KBM-7 (cell line): ENCODE measurements around the gene RAX2.
"Not testable (repeated sequence)": the region's sequence is repeated elsewhere in the genome, so short reads cannot be mapped to it uniquely, and the experiment has no call there.

Source experiments
- DNase-seq: peaks from one replicate; pipeline ENCODE4 v3.0.0-alpha.2; 2015
- in situ Hi-C: fragments of 300-500 bp; cut with MboI; formaldehyde crosslinking; loops from 2 replicates; pipeline ENCODE4 v1.14.3; 2020; ENCODE audit warnings: low sequenced_read_pairs, low pct_unique_long_range_greater_than_20kb, mixed read lengths

RAX2 gene

GRCh38 chr19:3771906-3772455 lies at the start of gene RAX2:
Gene RAX2, minus strand, starts transcription at chr19:3772228. Its CDS starts 486 bp downstream, at chr19:3771742.
- in situ Hi-C loops = no loop called here

GRCh38 chr19:3821156-3821555 lies 49.1 kb upstream of the RAX2 start:
- in situ Hi-C loops = no loop called here
- DNase-seq = no peak

More at GRCh38 chr19:3771906-3772455, at the start of gene RAX2:
- DNase-seq = no peak

GRCh38 chr19:3819989-3820388 lies 48.0 kb upstream of the RAX2 start:
- in situ Hi-C loops = no loop called here
- DNase-seq = no peak

- in situ Hi-C loops = no loop called here
- no peak for DNase-seq
Measured at GRCh38 chr19:3818918-3819317, 46.9 kb upstream of the RAX2 start.

GRCh38 chr19:3818466-3818865 lies 46.4 kb upstream of the RAX2 start:
- DNase-seq = peak; percentile 52
- in situ Hi-C loops = no loop called here

GRCh38 chr19:3817761-3818160 lies 45.7 kb upstream of the RAX2 start:
- DNase-seq = no peak
- in situ Hi-C loops = no loop called here

GRCh38 chr19:3816566-3817218 lies 44.7 kb upstream of the RAX2 start:
- in situ Hi-C loops = no loop called here
- DNase-seq = no peak

- DNase-seq, in situ Hi-C loops: not testable (repeated sequence)
Measured at GRCh38 chr19:3816148-3816547, 44.1 kb upstream of the RAX2 start.

GRCh38 chr19:3814648-3815047 lies 42.6 kb upstream of the RAX2 start:
- no peak for DNase-seq
- in situ Hi-C loops = no loop called here

- in situ Hi-C loops = no loop called here
Measured at GRCh38 chr19:3813473-3814392, 41.7 kb upstream of the RAX2 start.

GRCh38 chr19:3810708-3811355 lies 38.8 kb upstream of the RAX2 start:
- in situ Hi-C loops = no loop called here
- DNase-seq = no peak

More at GRCh38 chr19:3813473-3814392, 41.7 kb upstream of the RAX2 start:
- no peak for DNase-seq

GRCh38 chr19:3809881-3810707 lies 38.1 kb upstream of the RAX2 start:
- in situ Hi-C loops = no loop called here
- no peak for DNase-seq

GRCh38 chr19:3808420-3809143 lies 36.6 kb upstream of the RAX2 start:
- DNase-seq = no peak
- in situ Hi-C loops = no loop called here

- in situ Hi-C loops = no loop called here
Measured at GRCh38 chr19:3807574-3808354, 35.7 kb upstream of the RAX2 start.

GRCh38 chr19:3807131-3807480 lies 35.1 kb upstream of the RAX2 start:
- in situ Hi-C loops = no loop called here
- no peak for DNase-seq

More at GRCh38 chr19:3807574-3808354, 35.7 kb upstream of the RAX2 start:
- no peak for DNase-seq

GRCh38 chr19:3805859-3806258 lies 33.8 kb upstream of the RAX2 start:
- no peak for DNase-seq

GRCh38 chr19:3804429-3804828 lies 32.4 kb upstream of the RAX2 start:
- in situ Hi-C loops = no loop called here
- DNase-seq = no peak

More at GRCh38 chr19:3805859-3806258, 33.8 kb upstream of the RAX2 start:
- in situ Hi-C loops = no loop called here
